Ishikawa (cell line): ENCODE measurements around the gene BTNL9.

Source experiments
- CEBPB ChIP-seq: IDR thresholded peaks from 2 replicates; pipeline ENCODE4 v1.6.1; 2012
- EGR1 ChIP-seq: IDR thresholded peaks from 2 replicates; pipeline ENCODE4 v1.6.1; 2012
- RAD21 ChIP-seq: IDR thresholded peaks from 2 replicates; pipeline ENCODE4 v1.6.1; 2012; ENCODE audit warnings: low read depth
- REST ChIP-seq: IDR thresholded peaks from 2 replicates; pipeline ENCODE4 v1.6.1; 2012; ENCODE audit warnings: low read depth, mild to moderate bottlenecking
- ZBTB7A ChIP-seq: IDR thresholded peaks from 2 replicates; pipeline ENCODE4 v1.6.1; 2012; ENCODE audit warnings: low read depth

- TF ChIP-seq ZBTB7A = no peak
- TF ChIP-seq EGR1 = no peak
- no peak for TF ChIP-seq CEBPB
- no peak for TF ChIP-seq RAD21
- no peak for TF ChIP-seq REST
Observed at GRCh38 chr5:181035991-181036815, 3.9 kb upstream of the BTNL9 start.
